T-helper 2 cell (primary cell): ENCODE measurements around the gene WDPCP.
"Not testable (repeated sequence)": the region's sequence is repeated elsewhere in the genome, so short reads cannot be mapped to it uniquely, and the experiment has no call there.

ENCODE experiments used
- DNase-seq, 5 experiments: peaks; one replicate each; pipeline versions ENCODE4 v3.0.0 to v3.0.0-alpha.2; 2012 to 2022

WDPCP gene

DNA sequence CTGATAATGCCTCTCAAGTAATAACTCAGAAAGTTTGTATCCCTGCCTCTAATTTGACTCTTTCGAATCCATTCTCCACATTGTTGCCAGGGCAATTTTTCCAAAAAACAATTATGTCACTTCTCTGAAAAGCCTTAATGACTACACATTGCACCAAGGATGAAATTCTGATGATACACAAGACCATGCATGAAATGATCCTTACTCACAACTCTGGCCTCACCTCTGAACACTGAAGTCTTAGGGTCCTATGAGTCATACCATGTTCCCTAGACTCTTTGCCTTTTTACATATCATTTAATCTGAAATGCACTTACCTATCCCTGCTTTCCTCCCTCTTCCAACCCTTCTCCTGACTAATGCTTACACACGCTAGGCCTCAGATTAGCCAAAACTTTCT, 51.0 kb downstream of the WDPCP start:
- DNase-seq = no peak

GRCh38 chr2:63530704-63531279, 57.5 kb downstream of the WDPCP start:
- no peak for DNase-seq

DNA sequence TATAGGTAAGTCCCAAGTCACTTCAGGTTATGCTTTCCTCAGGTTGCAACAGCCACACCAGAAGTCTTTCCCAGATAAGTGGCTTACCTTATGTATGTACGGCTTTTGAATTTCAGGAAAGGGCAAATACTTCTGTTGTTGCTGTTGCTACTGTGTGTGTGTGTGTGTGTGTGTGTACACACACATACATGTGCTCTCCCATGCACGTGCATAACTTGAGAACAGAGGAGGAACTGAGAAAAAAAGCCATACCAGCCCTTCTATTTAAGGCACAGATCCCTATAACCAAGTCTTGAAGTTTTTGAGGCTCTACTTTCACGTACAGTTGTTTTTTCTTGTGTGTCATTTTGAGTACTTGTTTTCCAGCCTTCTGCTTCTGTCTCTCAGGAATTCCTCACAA, 62.4 kb downstream of the WDPCP start:
- DNase-seq = no peak

GRCh38 chr2:63522950-63523349, 65.3 kb downstream of the WDPCP start:
- DNase-seq = no peak

DNA sequence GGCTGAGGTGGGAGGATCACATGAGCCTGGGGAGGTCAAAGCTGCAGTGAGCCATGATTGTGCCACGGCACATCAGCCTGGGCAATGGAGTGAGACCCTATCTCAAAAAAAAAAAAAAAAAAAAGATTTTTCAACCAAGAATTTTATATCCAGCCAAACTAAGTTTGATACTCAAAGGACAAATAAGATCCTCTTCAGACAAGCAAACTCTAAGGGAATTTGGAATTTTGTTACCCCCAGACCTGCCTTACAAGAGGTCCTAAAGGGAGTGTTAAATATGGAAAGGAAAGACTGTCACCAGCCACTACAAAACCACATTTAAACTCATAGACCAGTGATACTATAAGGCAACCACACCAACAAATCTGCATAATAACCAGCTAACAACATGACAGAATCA, 67.5 kb downstream of the WDPCP start:
- no peak for DNase-seq

DNA sequence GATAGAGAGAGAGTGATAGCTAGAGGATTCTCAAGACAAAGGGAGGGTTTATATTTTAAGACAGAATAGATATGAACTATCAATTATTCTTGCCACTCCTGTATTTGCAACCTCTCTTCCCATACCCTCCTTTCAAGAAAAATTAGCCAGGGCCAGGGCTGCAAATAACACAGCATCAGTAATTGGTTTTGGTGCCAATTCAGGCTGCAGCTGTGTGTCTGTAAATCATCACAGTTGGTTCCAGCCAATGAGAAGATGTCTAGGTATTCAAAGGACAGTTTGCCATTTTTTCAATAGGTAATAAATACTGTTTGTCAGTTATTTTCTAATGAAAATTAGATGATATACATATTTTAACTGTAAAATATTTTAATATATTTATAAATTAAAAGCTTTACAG, 73.5 kb downstream of the WDPCP start:
- DNase-seq = no peak

DNA sequence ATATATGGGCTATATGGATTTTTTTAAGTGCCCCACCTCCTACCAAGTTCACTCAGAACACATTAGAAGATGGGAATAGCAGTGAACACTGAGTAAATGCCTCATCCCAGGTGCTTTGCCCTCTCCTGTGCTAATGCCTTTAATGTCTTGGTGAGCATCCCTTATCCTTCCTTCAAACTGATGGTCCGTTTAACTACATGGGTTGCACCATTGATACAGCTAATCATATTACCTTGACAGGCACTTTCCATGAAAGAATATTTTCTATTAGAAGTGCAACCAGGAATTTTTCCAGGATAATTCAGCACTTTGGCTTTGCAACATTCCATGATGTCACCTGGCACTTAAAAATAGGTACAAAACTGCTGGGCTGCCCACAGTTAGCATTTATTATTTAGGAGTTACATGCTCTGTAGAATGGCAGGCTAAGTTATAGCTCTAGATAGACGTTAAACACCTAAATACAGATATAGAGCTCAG, 74.0 kb downstream of the WDPCP start:
- no peak for DNase-seq

DNA sequence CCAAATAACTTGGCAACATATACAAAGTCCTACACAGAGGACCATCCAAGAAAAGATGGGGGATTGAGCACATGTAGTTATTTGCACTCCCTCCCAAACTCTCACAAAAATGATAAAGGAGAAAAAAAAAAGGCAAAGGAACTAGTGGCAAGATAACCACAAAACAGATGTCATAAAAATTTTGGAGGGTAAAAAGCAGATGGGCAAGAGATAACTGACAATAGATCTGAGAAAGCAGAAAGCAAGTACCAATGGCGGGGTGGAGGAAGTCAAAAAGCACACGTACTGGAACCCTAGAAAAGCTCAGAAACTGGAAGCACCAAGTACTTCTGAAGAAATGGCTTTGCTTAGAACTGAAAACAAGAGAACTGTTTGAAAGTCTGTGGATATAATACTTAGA, 82.0 kb downstream of the WDPCP start:
- peak in 1 of 5 experiments; percentile 26 for DNase-seq

- no peak for DNase-seq
Observed at GRCh38 chr2:63503818-63504217, 84.5 kb downstream of the WDPCP start.

DNA sequence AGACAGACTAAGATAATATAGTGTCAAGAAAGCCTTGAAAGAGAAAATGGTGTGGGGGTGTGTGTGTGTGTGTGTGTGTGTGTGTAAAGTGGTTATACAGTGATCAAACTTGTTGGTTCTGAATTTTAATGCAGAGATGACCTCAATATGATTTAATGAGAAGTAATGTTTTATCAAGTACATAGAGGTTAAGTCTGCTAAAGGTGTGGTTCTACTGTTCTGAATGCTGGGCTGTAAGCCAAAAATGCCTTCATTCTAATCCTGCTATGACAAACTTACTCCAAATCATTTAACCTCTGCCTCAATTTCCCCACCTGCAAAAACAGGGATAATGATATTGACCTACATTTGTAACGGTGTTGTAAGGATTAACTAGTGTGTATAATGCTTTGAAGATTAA, 87.9 kb downstream of the WDPCP start:
- DNase-seq = no peak

- no peak for DNase-seq
Observed at GRCh38 chr2:63497576-63497975, 90.7 kb downstream of the WDPCP start.

DNA sequence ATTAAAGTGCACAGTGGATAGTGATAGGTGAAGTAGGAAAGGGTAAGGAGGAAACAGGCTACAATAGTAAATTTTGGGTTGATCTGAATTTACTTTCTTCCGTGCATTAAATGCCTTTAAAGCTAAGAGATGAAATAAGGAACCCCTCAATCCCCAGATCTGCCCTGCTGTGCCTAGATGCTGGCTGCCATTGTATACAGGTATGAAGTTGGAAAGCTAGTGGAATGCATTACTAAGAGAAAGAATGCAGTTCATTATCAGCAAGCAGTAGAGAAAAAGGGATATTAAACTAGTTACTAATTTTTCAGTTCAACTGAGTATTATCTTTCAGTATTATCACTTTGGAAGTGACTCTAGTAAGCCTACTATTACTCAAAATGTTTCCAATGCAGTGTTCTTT, 93.3 kb downstream of the WDPCP start:
- no peak for DNase-seq

DNA sequence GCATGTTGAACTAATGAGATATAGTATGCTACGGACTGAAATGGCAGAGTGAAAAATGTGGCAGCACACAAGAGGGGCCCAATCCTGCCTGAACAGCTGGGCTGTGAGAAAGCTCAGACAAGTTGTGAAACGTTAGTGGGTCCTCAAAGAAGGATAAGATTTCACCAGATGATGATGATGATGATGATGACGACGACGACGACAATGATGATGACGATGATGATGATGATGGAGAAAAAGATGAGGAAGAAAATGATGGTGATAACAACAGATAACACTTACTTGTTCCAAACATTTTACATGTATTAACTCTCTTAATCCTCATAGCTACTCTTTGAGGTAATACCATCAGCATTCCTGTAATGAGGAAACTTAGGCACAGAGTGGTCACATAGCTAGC, 94.2 kb downstream of the WDPCP start:
- no peak for DNase-seq

GRCh38 chr2:63488118-63488713, 100.1 kb downstream of the WDPCP start:
- peak in 1 of 5 experiments; percentile 18 for DNase-seq

DNA sequence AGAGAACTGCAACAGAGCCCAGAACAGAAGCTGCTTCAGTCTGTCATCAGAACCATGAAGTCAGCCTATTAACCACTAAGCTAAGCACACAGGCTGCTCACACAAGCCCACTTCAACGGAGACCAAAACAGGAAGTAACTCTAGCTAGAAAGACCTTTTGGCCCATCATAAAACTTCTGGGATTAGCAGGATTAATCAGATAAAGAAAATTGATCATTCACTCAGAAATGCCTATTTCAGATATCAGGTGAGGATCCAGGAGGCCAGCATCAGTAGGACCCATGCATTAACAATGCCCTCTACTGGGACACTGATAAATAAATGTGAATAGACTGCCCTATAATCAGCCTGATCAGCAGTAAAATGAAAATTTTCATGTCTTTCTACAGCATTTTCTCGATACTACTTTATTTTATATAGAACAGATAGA, 101.4 kb downstream of the WDPCP start:
- no peak for DNase-seq

GRCh38 chr2:63484901-63485300, 103.4 kb downstream of the WDPCP start:
- no peak for DNase-seq

- no peak for DNase-seq
Observed at GRCh38 chr2:63484481-63484880, 103.8 kb downstream of the WDPCP start.

GRCh38 chr2:63477686-63478085, 110.6 kb downstream of the WDPCP start:
- DNase-seq = no peak

- not testable (repeated sequence) for DNase-seq
Observed at GRCh38 chr2:63469313-63469712, 119.0 kb downstream of the WDPCP start.

DNA sequence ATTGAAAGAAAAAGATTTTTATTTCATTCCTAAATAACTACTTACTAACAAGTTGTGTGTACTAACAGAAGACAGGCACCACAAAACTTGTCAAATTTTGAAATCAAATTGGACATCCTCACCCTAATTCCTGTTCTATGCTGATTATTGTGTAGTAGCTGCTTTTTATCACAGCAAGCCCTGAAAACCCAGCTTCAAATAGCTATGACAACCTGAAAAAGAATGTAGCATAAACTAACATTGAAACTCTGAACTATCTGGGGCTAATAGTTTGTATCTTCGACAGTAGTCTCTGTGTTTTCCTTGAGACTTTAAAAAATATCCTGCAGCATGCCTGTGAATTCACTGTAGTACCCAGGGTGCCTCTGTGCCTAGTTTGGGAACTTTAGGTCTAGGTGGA, 122.6 kb downstream of the WDPCP start:
- DNase-seq = no peak

GRCh38 chr2:63463142-63463541, 125.1 kb downstream of the WDPCP start:
- no peak for DNase-seq

DNA sequence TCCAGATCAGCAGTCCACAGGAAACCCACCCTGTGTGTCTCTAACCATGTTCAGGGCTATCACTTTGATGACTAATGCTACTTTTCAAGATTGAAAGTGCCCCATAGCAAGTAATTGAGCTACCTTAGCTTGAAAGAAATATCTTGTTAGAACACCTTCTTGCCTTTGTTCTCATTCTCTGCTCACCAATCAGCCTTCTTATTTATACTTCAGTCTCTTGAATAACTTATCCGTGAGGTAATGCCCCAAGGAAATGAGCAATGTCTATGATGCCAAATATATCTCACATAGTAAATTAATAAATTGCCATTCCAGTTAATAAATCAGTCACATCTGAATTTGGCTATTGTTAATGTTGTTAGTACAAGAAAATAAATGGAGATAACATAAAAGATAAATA, 141.6 kb downstream of the WDPCP start:
- no peak for DNase-seq

DNA sequence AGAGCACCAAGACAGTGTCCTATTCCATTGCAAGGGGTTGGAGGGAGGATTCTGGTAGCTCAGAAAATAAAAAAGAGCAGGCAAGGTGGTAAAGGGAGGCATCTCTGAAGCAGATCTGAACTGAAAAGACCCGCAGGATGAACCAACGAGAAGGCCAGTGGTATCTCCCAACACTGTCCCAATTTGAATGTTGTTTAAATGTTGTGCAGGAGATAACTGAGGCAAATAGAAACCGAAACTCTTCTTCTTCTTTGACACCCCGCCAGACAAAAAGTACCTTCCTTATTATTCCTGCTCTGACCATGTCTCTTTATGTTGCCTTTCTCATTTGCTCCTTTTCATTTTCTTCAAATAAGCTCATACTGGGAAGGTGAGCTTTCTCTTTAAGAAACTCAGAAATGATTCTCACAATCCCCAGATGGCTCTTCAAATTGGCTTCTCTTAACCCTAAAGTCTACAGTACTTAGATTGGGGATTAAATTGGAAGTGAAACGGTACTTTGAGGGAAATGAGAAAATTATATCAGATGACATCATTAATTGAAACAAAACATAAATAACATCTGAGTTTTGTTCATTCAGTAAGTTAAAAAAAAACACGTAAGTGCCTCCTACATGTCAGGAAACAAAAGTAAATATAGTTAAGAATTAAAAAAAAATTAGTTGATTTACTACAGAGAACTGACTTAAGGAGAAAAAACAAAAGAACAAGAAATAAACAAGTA, 143.6 kb downstream of the WDPCP start:
- peak in 1 of 5 experiments; percentile 19 for DNase-seq

DNA sequence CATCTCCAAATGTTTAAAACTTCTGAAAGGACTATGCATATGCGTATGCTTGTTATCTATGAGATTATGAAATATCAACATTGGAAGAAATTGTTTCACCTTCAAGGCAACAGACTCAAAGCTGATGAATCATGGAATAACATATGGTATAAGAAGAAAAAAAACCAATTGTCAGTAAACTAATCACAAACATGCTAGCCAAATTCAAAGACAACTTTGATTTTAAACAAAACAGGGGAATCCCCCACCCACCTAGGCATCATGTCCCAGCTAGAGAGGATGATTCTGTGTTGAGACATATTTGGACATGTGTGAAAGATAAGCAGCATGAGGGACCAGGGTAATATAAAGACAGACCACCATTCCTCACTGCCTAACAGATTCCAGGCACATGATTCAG, 147.7 kb downstream of the WDPCP start:
- DNase-seq = no peak
